ENCODE measurements around the gene PDSS2. TPM values are rescaled to one million over a fixed set of nuclear protein-coding genes. Genes with fewer than 3 reads are reported as not detected.

The PDSS2 gene
- total and polyA plus RNA-seq, 2 of the 8 experiments (the other 6 are each of a cell fraction or from before 2014, with no cell fraction given), result 10.7 to 16.1 TPM

DNA sequence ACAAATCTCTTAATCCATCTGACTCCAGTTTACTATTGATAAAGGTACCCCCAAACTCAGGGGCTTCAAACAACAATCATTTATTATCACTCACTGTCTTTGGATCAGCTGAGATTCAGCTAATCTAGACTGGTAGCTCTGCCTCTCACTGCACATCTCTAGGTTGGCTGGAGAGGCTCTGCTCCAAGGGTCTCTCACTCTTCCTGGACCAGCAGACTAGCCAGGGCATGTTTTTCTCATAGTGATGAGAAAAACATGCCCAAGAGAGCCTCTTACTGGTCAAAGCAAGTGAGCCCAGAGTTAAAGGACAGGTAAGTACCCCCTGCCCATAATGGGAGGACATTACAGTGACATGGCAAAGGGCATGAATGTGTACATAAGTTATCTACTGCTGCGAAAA, 228.9 kb downstream of the PDSS2 start:
- H3K27me3 ChIP-seq (replicated peaks in 1 of 4; ENCODE audit: control insufficient read depth in 3 of 4, extremely low read depth in 1 of 4, insufficient read depth in 3 of 4, low read length in 3 of 4), result no peaks in the 10 kb centered on the region
- H2BK12ac ChIP-seq (ENCODE audit: low read depth, low read length), result no peak overlapping the region
- H3K9me3 ChIP-seq (ENCODE audit: insufficient read depth in 2 of 2, low read depth in 1 of 2, low read length in 1 of 2), result no peaks in the 10 kb centered on the region
- peak overlapping the region; percentile 83 for H3K4ac ChIP-seq (replicated peaks; ENCODE audit: insufficient read length, low read depth, low read length)
- WGBS, 2 experiments (ENCODE audit: extremely low coverage in 1 of 2, insufficient coverage in 1 of 2, insufficient read length in 1 of 2, insufficient replicate concordance in 2 of 2, low coverage in 1 of 2, low lambda C conversion rate in 2 of 2, missing lambda C conversion rate in 1 of 2), result 83% methylated on average over 1 of the region's 1 CpG; no CpG with 5 or more reads in 1 of the 2 experiments
- peak overlapping the region; percentile 70 for H4K91ac ChIP-seq (replicated peaks; ENCODE audit: insufficient read length, low read length)
- H3K14ac ChIP-seq (ENCODE audit: insufficient read length), result no peak overlapping the region
- H4K20me1 ChIP-seq (replicated peaks in 1 of 2; ENCODE audit: control insufficient read depth in 1 of 2, insufficient read depth in 2 of 2, low read length in 2 of 2), result no peaks in the 10 kb centered on the region
- H2BK20ac ChIP-seq (ENCODE audit: low read length), result no peak overlapping the region
- no peak overlapping the region for H2BK15ac ChIP-seq (ENCODE audit: low read length)
- H3K79me2 ChIP-seq (ENCODE audit: control insufficient read depth in 1 of 2, insufficient read depth in 2 of 2, low read length in 2 of 2), result no peaks in the 10 kb centered on the region
- H2AFZ ChIP-seq (ENCODE audit: low read length), result no peak overlapping the region
- FAIRE-seq, result no peak
- no peaks in the 10 kb centered on the region for H3K23me2 ChIP-seq (ENCODE audit: low read depth, low read length)
- peak overlapping the region; percentile 31 for H2BK120ac ChIP-seq (replicated peaks; ENCODE audit: low read depth, low read length)
- no peak overlapping the region for H3K9ac ChIP-seq (replicated peaks in 1 of 4; ENCODE audit: extremely low read depth in 1 of 4, low read depth in 3 of 4, low read length in 3 of 4)
- H2AK5ac ChIP-seq (ENCODE audit: low read depth, low read length), result no peak overlapping the region
- no peaks in the 10 kb centered on the region for H3K79me1 ChIP-seq (ENCODE audit: low read depth, low read length)
- H3K56ac ChIP-seq (replicated peaks; ENCODE audit: insufficient read length, low read depth, low read length), result no peak overlapping the region
- peak overlapping the region; percentile 51; the same call in 1 of the 2 replicates for H3K18ac ChIP-seq (ENCODE audit: extremely low read depth, low read length)
- no peak overlapping the region for H3K27ac ChIP-seq (ENCODE audit: low read depth, low read length)
- POLR2A ChIA-PET (ENCODE audit: partially characterized antibody), result interaction anchor here (0.6 kb wide), 1 partner anchor 12 kb away, joined by 3 read pairs; no protein-coding TSS in a partner anchor
- no peak overlapping the region for H3K4me3 ChIP-seq (ENCODE audit: extremely low read depth in 1 of 4, insufficient read depth in 2 of 4, low read depth in 3 of 4, low read length in 4 of 4)
- peak overlapping the region; percentile 81; the same call in 1 of the 2 replicates for H2BK5ac ChIP-seq (ENCODE audit: low read depth, low read length)
- no peak overlapping the region for H3K23ac ChIP-seq (ENCODE audit: insufficient read length)
- no peak overlapping the region for H4K8ac ChIP-seq (ENCODE audit: extremely low read depth, insufficient read depth, low read length)
- no peaks in the 10 kb centered on the region; a peak in 1 of 7 replicates for H3K4me1 ChIP-seq (replicated peaks in 1 of 4; ENCODE audit: control insufficient read depth in 3 of 4, insufficient read depth in 4 of 4, low read length in 3 of 4)
- H3K4me2 ChIP-seq (ENCODE audit: insufficient read depth in 1 of 2, low read depth in 2 of 2, low read length in 2 of 2), result no peak overlapping the region
- H4K5ac ChIP-seq (ENCODE audit: insufficient read length, low read depth, low read length), result no peak overlapping the region
- CTCF ChIA-PET (ENCODE audit: partially characterized antibody), result interaction anchor here (1.3 kb wide), 1 partner anchor 11 kb away, joined by 3 read pairs; no protein-coding TSS in a partner anchor
- H3K36me3 ChIP-seq (ENCODE audit: control insufficient read depth in 2 of 4, insufficient read depth in 4 of 4, low read length in 3 of 4), result no peaks in the 10 kb centered on the region
- DNase-seq (ENCODE audit: low read depth in 1 of 2, low spot score in 2 of 2), result no peak
- TF ChIP-seq BACH1 (IDR thresholded peaks at IDR 0.05; ENCODE audit: low read length) (no peak), RNF2 (IDR thresholded peaks at IDR 0.05; ENCODE audit: borderline replicate concordance, low read depth, low read length, missing control alignments, poor library complexity, severe bottlenecking) (no peak), CBX5 (IDR thresholded peaks at IDR 0.05; ENCODE audit: low read depth, low read length) (no peak), RAD21 (IDR thresholded peaks at IDR 0.05 in 1 of 2, conservative IDR thresholded peaks at IDR 0.05 in 1 of 2; ENCODE audit: low read depth in 2 of 2, low read length in 2 of 2) (no peak), SIX5 (IDR thresholded peaks at IDR 0.05; ENCODE audit: low read depth, low read length) (no peak), HDAC6 (IDR thresholded peaks at IDR 0.05; ENCODE audit: low read depth, low read length) (no peak), EP300 (IDR thresholded peaks at IDR 0.05; ENCODE audit: borderline replicate concordance in 1 of 2, low read depth in 2 of 2, low read length in 2 of 2) (no peak), POLR2AphosphoS5 (IDR thresholded peaks at IDR 0.05; ENCODE audit: low read depth, low read length) (no peak), BRCA1 (IDR thresholded peaks at IDR 0.05; ENCODE audit: low read depth, low read length) (no peak), EZH2 (IDR thresholded peaks at IDR 0.05; ENCODE audit: low read depth, low read length, severe bottlenecking) (no peak)
- TF ChIP-seq, protein P1, sequence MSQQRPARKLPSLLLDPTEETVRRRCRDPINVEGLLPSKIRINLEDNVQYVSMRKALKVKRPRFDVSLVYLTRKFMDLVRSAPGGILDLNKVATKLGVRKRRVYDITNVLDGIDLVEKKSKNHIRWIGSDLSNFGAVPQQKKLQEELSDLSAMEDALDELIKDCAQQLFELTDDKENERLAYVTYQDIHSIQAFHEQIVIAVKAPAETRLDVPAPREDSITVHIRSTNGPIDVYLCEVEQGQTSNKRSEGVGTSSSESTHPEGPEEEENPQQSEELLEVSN (IDR thresholded peaks at IDR 0.05), result no peak
